Hematopoietic multipotent progenitor cell treated with erythropoietin and hydrocortisone succinate and interleukin-3 and kit ligand, for 6 days (in vitro differentiated cells): ENCODE results near the gene LIMS1.
A peak's percentile ranks its signal among the peaks of the same experiment; 100 is the strongest.
"Not testable (repeated sequence)": the region's sequence is repeated elsewhere in the genome, so short reads cannot be mapped to it uniquely, and the experiment has no call there.

ENCODE experiments used
- DNase-seq: peaks from one replicate; pipeline ENCODE4 v3.0.0-alpha.2; 2015

The LIMS1 gene

GRCh38 chr2:108588070-108588668 is 53.9 kb downstream of the LIMS1 start:
- peak; percentile 93 for DNase-seq

- no peak for DNase-seq
Measured at GRCh38 chr2:108589372-108589771, 55.1 kb downstream of the LIMS1 start.

GRCh38 chr2:108589781-108590180 is 55.5 kb downstream of the LIMS1 start:
- DNase-seq, result no peak

- peak; percentile 69 for DNase-seq
Measured at GRCh38 chr2:108591163-108591562, 56.9 kb downstream of the LIMS1 start.

GRCh38 chr2:108593547-108594098 is 59.4 kb downstream of the LIMS1 start:
- no peak for DNase-seq

- DNase-seq, result peak; percentile 71
Measured at GRCh38 chr2:108594132-108594981, 60.1 kb downstream of the LIMS1 start.

GRCh38 chr2:108594982-108595464 is 60.8 kb downstream of the LIMS1 start:
- DNase-seq, result peak; percentile 96

GRCh38 chr2:108595771-108596170 is 61.5 kb downstream of the LIMS1 start:
- not testable (repeated sequence) for DNase-seq

- DNase-seq, result peak; percentile 78
Measured at GRCh38 chr2:108597105-108597744, 63.0 kb downstream of the LIMS1 start.

GRCh38 chr2:108601199-108601598 is 66.9 kb downstream of the LIMS1 start:
- DNase-seq, result not testable (repeated sequence)

GRCh38 chr2:108602422-108602821 is 68.2 kb downstream of the LIMS1 start:
- no peak for DNase-seq

- peak; percentile 41 for DNase-seq
Measured at GRCh38 chr2:108604196-108604595, 69.9 kb downstream of the LIMS1 start.

- no peak for DNase-seq
Measured at GRCh38 chr2:108605947-108606346, 71.7 kb downstream of the LIMS1 start.

GRCh38 chr2:108607706-108608301 is 73.5 kb downstream of the LIMS1 start:
- DNase-seq, result peak; percentile 80

- no peak for DNase-seq
Measured at GRCh38 chr2:108611021-108611420, 76.8 kb downstream of the LIMS1 start.

GRCh38 chr2:108612153-108612513 is 77.9 kb downstream of the LIMS1 start:
- DNase-seq, result peak; percentile 9

GRCh38 chr2:108612514-108613183 is 78.4 kb downstream of the LIMS1 start:
- DNase-seq, result peak; percentile 1

GRCh38 chr2:108613261-108614042 is 79.2 kb downstream of the LIMS1 start:
- peak; percentile 63 for DNase-seq

- DNase-seq, result peak; percentile 57
Measured at GRCh38 chr2:108614043-108614545, 79.8 kb downstream of the LIMS1 start.

- peak; percentile 79 for DNase-seq
Measured at GRCh38 chr2:108614659-108615058, 80.4 kb downstream of the LIMS1 start.

GRCh38 chr2:108615480-108616090 is 81.3 kb downstream of the LIMS1 start:
- peak; percentile 46 for DNase-seq
